A549 (cell line): ENCODE measurements around the gene LAMC1. TPM values are rescaled to one million over a fixed set of nuclear protein-coding genes. Genes with fewer than 3 reads are reported as not detected.
A peak's percentile ranks its signal among the peaks of the same experiment; 100 is the strongest.

ENCODE experiments used
- ATAC-seq, 2 experiments: fragments of 200-7000 bp in 1 of 2; fragments of >200 bp in 1 of 2; cut with Nextera tagmentation in 1 of 2; cut with Tn5 transposase in 1 of 2; 3 replicates each; pipeline versions ENCODE4 v1.8.0 to v1.9.1; 2018 to 2020; ENCODE audit warnings: mild to moderate bottlenecking in 1 of 2, moderate library complexity in 1 of 2
- CTCF ChIA-PET: fragments of 300-600 bp; sonication (Branson Sonifier 250); formaldehyde crosslinking; extraction: SDS; loops from one replicate; lab custom pipeline; 2021; ENCODE audit warnings: antibody characterized with exemption, inconsistent platforms; lab: Yijun Ruan, JAX
- POLR2A ChIA-PET: fragments of 350-600 bp; formaldehyde crosslinking; extraction: SDS; loops from one replicate; lab custom pipeline; 2021; ENCODE audit warnings: antibody characterized with exemption, inconsistent platforms; lab: Yijun Ruan, JAX
- DNase-seq, 2 experiments: peaks; one replicate each; pipeline versions ENCODE4 v3.0.0 to v3.0.0-alpha.2; 2011 to 2016; ENCODE audit warnings: low read depth in 1 of 2, low spot score in 1 of 2
- FAIRE-seq: peaks from 2 replicates; lab custom pipeline; 2011; peaks lifted over from hg19 to GRCh38; lab: Jason Lieb, UNC
- H3K27ac ChIP-seq, 2 experiments: fragments of >200 bp; sonication (Bioruptor Twin); formaldehyde crosslinking; 3 replicates each; pipeline ENCODE4 v1.5.1; 2016 to 2017
- H3K4me1 ChIP-seq: fragments of >200 bp; sonication (Bioruptor Twin); formaldehyde crosslinking; 3 replicates; pipeline ENCODE4 v1.6.1; 2016
- H3K4me2 ChIP-seq: fragments of >200 bp; sonication (Bioruptor Twin); formaldehyde crosslinking; 3 replicates; pipeline ENCODE4 v1.6.1; 2016
- H3K4me3 ChIP-seq: fragments of >200 bp; sonication (Bioruptor Twin); formaldehyde crosslinking; 3 replicates; pipeline ENCODE4 v1.5.1; 2016
- H3K9me3 ChIP-seq: fragments of >200 bp; sonication (Bioruptor Twin); formaldehyde crosslinking; 3 replicates; pipeline ENCODE4 v1.6.1; 2016
- BCL3 ChIP-seq: fragments of >200 bp; sonication (Bioruptor Twin); formaldehyde crosslinking; IDR thresholded peaks from 3 replicates; pipeline ENCODE4 v1.6.1; 2016
- E2F6 ChIP-seq: IDR thresholded peaks from 2 replicates; pipeline ENCODE4 v1.6.1; 2012; ENCODE audit warnings: low read depth, borderline replicate concordance
- EHMT2 ChIP-seq: fragments of 200-600 bp; sonication (generic); IDR thresholded peaks from 2 replicates; pipeline ENCODE4 v1.6.1; 2016; ENCODE audit warnings: antibody characterized with exemption, low read depth, mild to moderate bottlenecking, moderate library complexity
- ESRRA ChIP-seq: fragments of 150-350 bp; IDR thresholded peaks from 2 replicates; pipeline ENCODE4 v1.6.1; 2014; ENCODE audit warnings: mild to moderate bottlenecking, low read length, borderline replicate concordance
- HES2 ChIP-seq: fragments of >200 bp; sonication (Bioruptor Twin); formaldehyde crosslinking; IDR thresholded peaks from 2 replicates; pipeline ENCODE4 v1.6.1; 2016
- HEYL ChIP-seq: fragments of 250-450 bp; sonication (Bioruptor Pico); IDR thresholded peaks from 2 replicates; pipeline ENCODE4 v1.8.0; 2021; ENCODE audit warnings: mild to moderate bottlenecking, moderate library complexity
- HMGXB4 ChIP-seq: fragments of 250-450 bp; sonication (Bioruptor Pico); IDR thresholded peaks from 2 replicates; pipeline ENCODE4 v1.5.0; 2021; ENCODE audit warnings: mild to moderate bottlenecking, moderate library complexity, borderline replicate concordance
- HOXB5 ChIP-seq: fragments of 250-450 bp; sonication (Bioruptor Pico); IDR thresholded peaks from 2 replicates; pipeline ENCODE4 v1.5.0; 2020; ENCODE audit warnings: mild to moderate bottlenecking, moderate library complexity
- JUNB ChIP-seq: fragments of >200 bp; sonication (Bioruptor Twin); formaldehyde crosslinking; IDR thresholded peaks from 2 replicates; pipeline ENCODE4 v1.6.1; 2016
- KDM5A ChIP-seq: fragments of 200-600 bp; sonication (generic); IDR thresholded peaks from 2 replicates; pipeline ENCODE4 v1.6.1; 2016; ENCODE audit warnings: antibody characterized with exemption, mild to moderate bottlenecking
- MAFK ChIP-seq: fragments of 450-650 bp; IDR thresholded peaks from 2 replicates; pipeline ENCODE4 v1.6.1; 2014; ENCODE audit not compliant: partially characterized antibody
- NFE2L2 ChIP-seq: fragments of 150-350 bp; conservative IDR thresholded peaks from 2 replicates; pipeline ENCODE4 v1.6.1; 2014; ENCODE audit warnings: low read length
- POLR2A ChIP-seq: IDR thresholded peaks from 2 replicates; pipeline ENCODE4 v1.6.1; 2012; ENCODE audit warnings: mild to moderate bottlenecking, low read length
- RAD21 ChIP-seq, 2 experiments: fragments of >200 bp in 1 of 2; sonication (Bioruptor Twin) in 1 of 2; formaldehyde crosslinking in 1 of 2; IDR thresholded peaks in 1 of 2; conservative IDR thresholded peaks in 1 of 2; 2 replicates in 1 of 2; 3 replicates in 1 of 2; pipeline ENCODE4 v1.6.1; 2012 to 2018; ENCODE audit warnings: inconsistent platforms in 1 of 2
- RARB ChIP-seq: fragments of 250-450 bp; sonication (Bioruptor Pico); IDR thresholded peaks from 2 replicates; pipeline ENCODE4 v1.8.0; 2021; ENCODE audit warnings: mild to moderate bottlenecking, moderate library complexity
- REST ChIP-seq: fragments of 200-600 bp; sonication (generic); IDR thresholded peaks from 2 replicates; pipeline ENCODE4 v1.6.1; 2016; ENCODE audit warnings: antibody characterized with exemption, mild to moderate bottlenecking, moderate library complexity
- RFX5 ChIP-seq: fragments of 450-650 bp; IDR thresholded peaks from 2 replicates; pipeline ENCODE4 v1.7.1; 2014; ENCODE audit warnings: antibody characterized with exemption, mild to moderate bottlenecking, moderate library complexity
- ZFP36 ChIP-seq: fragments of 450-650 bp; IDR thresholded peaks from 2 replicates; pipeline ENCODE4 v1.6.1; 2014; ENCODE audit warnings: borderline replicate concordance; ENCODE audit not compliant: partially characterized antibody
- WGBS: methylation state at CpG from one replicate; pipeline ENCODE4 v1.1.6; 2017; ENCODE audit errors: missing lambda C conversion rate; 5-methylcytosine and 5-hydroxymethylcytosine counted together
- polyA plus RNA-seq, 4 experiments: library from polyadenylated mRNA; depleted of rRNA in 3 of 4; stranded (reverse); fragments of >200 nt; fragmentation: RNase III in 1 of 4; extraction: RNeasy Plus Mini Kit Qiagen cat#74134 plus additional on column Dnase treatment in 1 of 4; gene quantifications; 2 replicates in 3 of 4; 3 replicates in 1 of 4; pipeline ENCODE4 v1.2.3, GENCODE V29; 2011 to 2017

The LAMC1 gene
- polyA plus RNA-seq, 2 of the 4 experiments (the other 2 are of a cell fraction): 93.7 to 152 TPM

GRCh38 chr1:183073320-183073719, 50.1 kb downstream of the LAMC1 start:
- Histone ChIP-seq H3K4me1 (peaks cover 72% of the 10 kb centered on the region), H3K9me3 (no peaks in the 10 kb centered on the region), H3K27ac (no peak overlapping the region), H3K4me2 (no peak overlapping the region), H3K4me3 (no peak overlapping the region)
- FAIRE-seq (no peak), ATAC-seq (no peak), DNase-seq (no peak)
- POLR2A ChIA-PET: no interaction called here
- no peak for TF ChIP-seq E2F6
- no peak for TF ChIP-seq BCL3
- TF ChIP-seq NFE2L2: no peak
- TF ChIP-seq HOXB5 (CRISPR knock-in tag): no peak
- TF ChIP-seq ZFP36: no peak
- no peak for TF ChIP-seq MAFK
- TF ChIP-seq EHMT2: no peak
- TF ChIP-seq RAD21 (conservative IDR thresholded peaks at IDR 0.05 in 1 of 2, IDR thresholded peaks at IDR 0.05 in 1 of 2): no peak
- TF ChIP-seq KDM5A: no peak
- no peak for TF ChIP-seq POLR2A
- no peak for TF ChIP-seq REST
- TF ChIP-seq RFX5: no peak
- TF ChIP-seq ESRRA: no peak
- TF ChIP-seq HES2: no peak
- no peak for TF ChIP-seq HEYL (CRISPR knock-in tag)
- TF ChIP-seq JUNB: no peak
- no peak for TF ChIP-seq HMGXB4 (CRISPR knock-in tag)
- CTCF ChIA-PET: interaction anchor here (1.5 kb wide), 1 partner anchor 15 kb away, joined by 5 read pairs; no protein-coding TSS in a partner anchor

- Histone ChIP-seq H3K4me1 (peaks cover 65% of the 10 kb centered on the region), H3K4me2 (no peak overlapping the region), H3K4me3 (no peak overlapping the region), H3K9me3 (no peaks in the 10 kb centered on the region), H3K27ac (no peak overlapping the region)
- ChIA-PET CTCF (interaction anchor here (1.2 kb wide), 1 partner anchor 111 kb away, joined by 3 read pairs; no protein-coding TSS in a partner anchor), POLR2A (interaction anchor here (0.8 kb wide), 1 partner anchor 42 kb away, joined by 3 read pairs; no protein-coding TSS in a partner anchor)
- 83% methylated on average over 2 of the region's 2 CpGs for WGBS
- FAIRE-seq: no peak
- no peak for ATAC-seq
- TF ChIP-seq RARB (CRISPR knock-in tag) (no peak), MAFK (peak; percentile 5)
- DNase-seq: no peak
These were observed 51.0 kb downstream of the LAMC1 start for GRCh38 chr1:183074215-183074614.
